ENCODE measurements around the gene GPHA2. TPM values are rescaled to one million over a fixed set of nuclear protein-coding genes. Genes with fewer than 3 reads are reported as not detected.
A peak's percentile ranks its signal among the peaks of the same experiment; 100 is the strongest.

Gene GPHA2
- total and polyA plus RNA-seq, 2 of the 13 experiments (the other 11 are each of a cell fraction or from before 2014, with no cell fraction given): 13.0 to 19.1 TPM

DNA sequence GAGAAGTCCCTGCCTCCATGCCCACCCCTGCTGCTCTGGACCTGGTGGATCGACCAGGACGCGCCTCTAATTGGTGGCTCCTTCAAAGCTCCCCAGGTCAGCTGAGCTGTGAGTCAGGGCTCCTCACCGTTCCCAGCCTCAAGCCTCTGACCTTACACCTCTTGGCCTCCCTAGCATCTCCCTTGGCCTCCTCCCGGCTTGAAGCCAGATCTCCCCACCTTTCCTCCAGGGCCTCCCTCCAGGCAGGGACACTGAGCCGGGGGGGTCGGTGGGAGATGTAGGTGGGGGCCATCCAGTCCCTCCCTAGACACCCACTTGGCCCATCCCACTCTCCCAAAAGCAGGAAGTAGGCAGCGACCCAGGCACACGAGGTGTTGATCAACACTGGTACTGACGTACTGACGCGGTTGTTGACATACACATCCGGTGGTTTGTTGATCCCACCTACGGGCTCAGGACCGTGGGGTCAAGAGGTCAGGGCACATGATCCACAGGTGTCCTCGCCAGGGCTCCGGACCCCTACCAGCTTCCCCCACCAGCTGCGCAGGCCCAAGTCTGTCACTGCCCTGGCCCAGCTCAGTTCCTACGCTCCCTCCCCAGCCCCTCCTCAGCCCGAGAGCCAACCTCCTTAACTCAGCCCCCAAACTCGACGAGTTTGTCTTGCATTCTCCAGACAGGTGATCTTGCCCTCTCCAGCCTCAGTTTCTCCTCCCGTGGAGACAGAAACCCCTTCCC, 19.5 kb downstream of the GPHA2 start (continued):
- TF ChIP-seq PHB2 (IDR thresholded peaks at IDR 0.05; ENCODE audit: partially characterized antibody) (no peak), ZBTB3 (CRISPR knock-in tag; IDR thresholded peaks at IDR 0.05; ENCODE audit: borderline replicate concordance, low read depth) (no peak), GATA4 (IDR thresholded peaks at IDR 0.05; ENCODE audit: borderline replicate concordance, low read depth) (no peak), SNRNP70 (IDR thresholded peaks at IDR 0.05; ENCODE audit: low read depth, low read length) (no peak), ZNF713 (CRISPR knock-in tag; IDR thresholded peaks at IDR 0.05) (no peak), ZNF784 (CRISPR knock-in tag; IDR thresholded peaks at IDR 0.05; ENCODE audit: borderline replicate concordance) (no peak), TFDP2 (CRISPR knock-in tag; IDR thresholded peaks at IDR 0.05) (no peak), MAX (IDR thresholded peaks at IDR 0.05) (peak; percentile 75), ZNF687 (CRISPR knock-in tag; IDR thresholded peaks at IDR 0.05) (peak; percentile 63), POLR2A (IDR thresholded peaks at IDR 0.05; ENCODE audit: insufficient read depth in 1 of 2, low read depth in 2 of 2, low read length in 2 of 2) (0 out of 4 replicates have a peak, but pooled peaks of 1 of the 2 experiments have one; percentile 34), EP300 (IDR thresholded peaks at IDR 0.05; ENCODE audit: low read depth in 2 of 2, low read length in 2 of 2) (peak in 1 of 2 experiments; percentile 17; a peak in 1 of 4 replicates), EP300 (CRISPR knock-in tag; IDR thresholded peaks at IDR 0.05; ENCODE audit: borderline replicate concordance) (no peak)
- TF ChIP-seq, protein P1, sequence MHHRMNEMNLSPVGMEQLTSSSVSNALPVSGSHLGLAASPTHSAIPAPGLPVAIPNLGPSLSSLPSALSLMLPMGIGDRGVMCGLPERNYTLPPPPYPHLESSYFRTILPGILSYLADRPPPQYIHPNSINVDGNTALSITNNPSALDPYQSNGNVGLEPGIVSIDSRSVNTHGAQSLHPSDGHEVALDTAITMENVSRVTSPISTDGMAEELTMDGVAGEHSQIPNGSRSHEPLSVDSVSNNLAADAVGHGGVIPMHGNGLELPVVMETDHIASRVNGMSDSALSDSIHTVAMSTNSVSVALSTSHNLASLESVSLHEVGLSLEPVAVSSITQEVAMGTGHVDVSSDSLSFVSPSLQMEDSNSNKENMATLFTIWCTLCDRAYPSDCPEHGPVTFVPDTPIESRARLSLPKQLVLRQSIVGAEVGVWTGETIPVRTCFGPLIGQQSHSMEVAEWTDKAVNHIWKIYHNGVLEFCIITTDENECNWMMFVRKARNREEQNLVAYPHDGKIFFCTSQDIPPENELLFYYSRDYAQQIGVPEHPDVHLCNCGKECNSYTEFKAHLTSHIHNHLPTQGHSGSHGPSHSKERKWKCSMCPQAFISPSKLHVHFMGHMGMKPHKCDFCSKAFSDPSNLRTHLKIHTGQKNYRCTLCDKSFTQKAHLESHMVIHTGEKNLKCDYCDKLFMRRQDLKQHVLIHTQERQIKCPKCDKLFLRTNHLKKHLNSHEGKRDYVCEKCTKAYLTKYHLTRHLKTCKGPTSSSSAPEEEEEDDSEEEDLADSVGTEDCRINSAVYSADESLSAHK (CRISPR knock-in tag; IDR thresholded peaks at IDR 0.05; ENCODE audit: borderline replicate concordance): no peak
- TF ChIP-seq, protein P2, sequence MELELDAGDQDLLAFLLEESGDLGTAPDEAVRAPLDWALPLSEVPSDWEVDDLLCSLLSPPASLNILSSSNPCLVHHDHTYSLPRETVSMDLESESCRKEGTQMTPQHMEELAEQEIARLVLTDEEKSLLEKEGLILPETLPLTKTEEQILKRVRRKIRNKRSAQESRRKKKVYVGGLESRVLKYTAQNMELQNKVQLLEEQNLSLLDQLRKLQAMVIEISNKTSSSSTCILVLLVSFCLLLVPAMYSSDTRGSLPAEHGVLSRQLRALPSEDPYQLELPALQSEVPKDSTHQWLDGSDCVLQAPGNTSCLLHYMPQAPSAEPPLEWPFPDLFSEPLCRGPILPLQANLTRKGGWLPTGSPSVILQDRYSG (CRISPR knock-in tag; IDR thresholded peaks at IDR 0.05): no peak
- TF ChIP-seq, protein P3, sequence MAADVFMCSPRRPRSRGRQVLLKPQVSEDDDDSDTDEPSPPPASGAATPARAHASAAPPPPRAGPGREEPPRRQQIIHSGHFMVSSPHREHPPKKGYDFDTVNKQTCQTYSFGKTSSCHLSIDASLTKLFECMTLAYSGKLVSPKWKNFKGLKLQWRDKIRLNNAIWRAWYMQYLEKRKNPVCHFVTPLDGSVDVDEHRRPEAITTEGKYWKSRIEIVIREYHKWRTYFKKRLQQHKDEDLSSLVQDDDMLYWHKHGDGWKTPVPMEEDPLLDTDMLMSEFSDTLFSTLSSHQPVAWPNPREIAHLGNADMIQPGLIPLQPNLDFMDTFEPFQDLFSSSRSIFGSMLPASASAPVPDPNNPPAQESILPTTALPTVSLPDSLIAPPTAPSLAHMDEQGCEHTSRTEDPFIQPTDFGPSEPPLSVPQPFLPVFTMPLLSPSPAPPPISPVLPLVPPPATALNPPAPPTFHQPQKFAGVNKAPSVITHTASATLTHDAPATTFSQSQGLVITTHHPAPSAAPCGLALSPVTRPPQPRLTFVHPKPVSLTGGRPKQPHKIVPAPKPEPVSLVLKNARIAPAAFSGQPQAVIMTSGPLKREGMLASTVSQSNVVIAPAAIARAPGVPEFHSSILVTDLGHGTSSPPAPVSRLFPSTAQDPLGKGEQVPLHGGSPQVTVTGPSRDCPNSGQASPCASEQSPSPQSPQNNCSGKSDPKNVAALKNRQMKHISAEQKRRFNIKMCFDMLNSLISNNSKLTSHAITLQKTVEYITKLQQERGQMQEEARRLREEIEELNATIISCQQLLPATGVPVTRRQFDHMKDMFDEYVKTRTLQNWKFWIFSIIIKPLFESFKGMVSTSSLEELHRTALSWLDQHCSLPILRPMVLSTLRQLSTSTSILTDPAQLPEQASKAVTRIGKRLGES (CRISPR knock-in tag; IDR thresholded peaks at IDR 0.05; ENCODE audit: borderline replicate concordance): no peak

All from HepG2 (cell line).